Activated T-cell treated with anti-CD3 and anti-CD28 coated beads, Interleukin-2, amount 50 U/mL, for 24 hours (primary cell): Measurements from ENCODE around the gene RAB29.
"Not testable (repeated sequence)": the region's sequence is repeated elsewhere in the genome, so short reads cannot be mapped to it uniquely, and the experiment has no call there.

ENCODE experiments used
- DNase-seq: peaks from one replicate; pipeline ENCODE4 v3.0.0-alpha.2; 2020
- H3K27ac Mint-ChIP-seq: 2 replicates; pipeline ENCODE4 v1.8.0; 2020; ENCODE audit warnings: mild to moderate bottlenecking, mixed read lengths
- H3K27me3 Mint-ChIP-seq: 2 replicates; pipeline ENCODE4 v1.8.0; 2020; ENCODE audit warnings: mixed read lengths
- H3K36me3 Mint-ChIP-seq: 2 replicates; pipeline ENCODE4 v1.8.0; 2020; ENCODE audit warnings: low read depth, mixed read lengths
- H3K4me1 Mint-ChIP-seq: 2 replicates; pipeline ENCODE4 v1.8.0; 2020; ENCODE audit warnings: low read depth, mixed read lengths
- H3K4me3 Mint-ChIP-seq: 2 replicates; pipeline ENCODE4 v1.8.0; 2020; ENCODE audit warnings: mild to moderate bottlenecking, moderate library complexity, mixed read lengths
- H3K9me3 Mint-ChIP-seq: 2 replicates; pipeline ENCODE4 v1.8.0; 2020; ENCODE audit warnings: mixed read lengths

The RAB29 gene

DNA sequence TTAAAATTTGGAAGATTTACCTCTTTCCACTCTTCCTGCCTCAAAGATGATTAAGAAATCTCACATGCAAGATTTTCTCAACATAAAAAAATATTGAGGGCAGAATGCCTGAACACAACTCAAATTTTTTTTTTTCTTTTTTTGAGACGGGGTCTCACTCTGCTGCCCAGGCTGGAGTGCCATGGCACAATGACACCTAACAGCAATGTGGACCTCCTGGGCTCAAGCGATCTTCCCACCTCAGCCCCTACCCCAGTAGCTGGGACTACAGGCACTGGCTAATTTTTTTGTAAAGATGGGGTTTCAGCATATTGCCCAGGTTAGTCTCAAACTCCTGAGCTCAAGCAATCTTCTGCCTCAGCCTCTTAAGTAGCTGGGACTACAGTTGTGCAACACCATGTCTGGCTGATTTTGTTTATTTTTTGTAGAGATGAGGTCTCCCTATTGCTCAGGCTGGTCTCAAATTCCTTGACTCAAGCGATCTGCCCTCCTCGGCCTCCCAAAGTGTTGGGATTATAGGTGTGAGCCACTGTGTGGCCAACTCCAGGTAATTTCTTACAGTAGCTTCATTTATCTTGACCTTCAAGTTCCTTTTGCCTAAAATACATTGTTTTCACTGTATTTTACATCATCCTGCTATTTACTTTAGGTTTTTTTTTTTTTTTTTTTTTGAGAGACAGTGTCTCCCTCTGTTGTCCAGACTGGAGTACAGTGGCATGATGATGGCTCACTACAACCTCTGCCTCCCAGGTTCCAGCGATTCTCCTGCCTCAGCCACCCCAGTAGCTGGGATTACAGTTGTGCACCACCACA is 35.7 kb downstream of the RAB29 start:
- peaks cover 69% of the 10 kb centered on the region for H3K36me3 Mint-ChIP-seq

DNA sequence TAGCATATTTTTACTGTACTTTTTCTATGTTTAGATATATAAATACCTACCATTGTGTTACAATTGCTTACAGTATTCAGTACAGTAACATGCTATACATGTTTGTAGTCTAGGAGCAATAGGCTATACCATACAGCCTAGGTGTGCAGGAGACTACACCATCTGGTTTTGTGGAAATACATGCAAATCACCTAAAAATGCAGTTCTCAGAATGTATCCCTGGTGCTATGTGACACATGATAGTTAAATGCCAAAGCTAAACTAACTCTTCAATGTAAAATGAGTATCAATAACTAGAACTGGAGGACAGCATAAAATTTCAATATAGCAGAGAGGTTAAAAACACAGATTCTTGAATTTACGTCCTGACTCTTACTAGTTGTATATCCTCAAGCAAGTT is 40.1 kb downstream of the RAB29 start:
- H3K9me3 Mint-ChIP-seq: no peaks in the 10 kb centered on the region
- H3K4me1 Mint-ChIP-seq: peaks cover 53% of the 10 kb centered on the region
- H3K4me3 Mint-ChIP-seq: no peak overlapping the region
- no peaks in the 10 kb centered on the region for H3K27me3 Mint-ChIP-seq
- peaks cover 68% of the 10 kb centered on the region for H3K36me3 Mint-ChIP-seq
- no peak for DNase-seq
- H3K27ac Mint-ChIP-seq: peak overlapping the region; percentile 15

More for the DNA sequence above, 35.7 kb downstream of the RAB29 start:
- no peak for DNase-seq
- peaks cover 55% of the 10 kb centered on the region for H3K4me1 Mint-ChIP-seq
- H3K4me3 Mint-ChIP-seq: no peak overlapping the region
- H3K27me3 Mint-ChIP-seq: no peaks in the 10 kb centered on the region
- H3K9me3 Mint-ChIP-seq: no peaks in the 10 kb centered on the region
- peak overlapping the region; percentile 26 for H3K27ac Mint-ChIP-seq

DNA sequence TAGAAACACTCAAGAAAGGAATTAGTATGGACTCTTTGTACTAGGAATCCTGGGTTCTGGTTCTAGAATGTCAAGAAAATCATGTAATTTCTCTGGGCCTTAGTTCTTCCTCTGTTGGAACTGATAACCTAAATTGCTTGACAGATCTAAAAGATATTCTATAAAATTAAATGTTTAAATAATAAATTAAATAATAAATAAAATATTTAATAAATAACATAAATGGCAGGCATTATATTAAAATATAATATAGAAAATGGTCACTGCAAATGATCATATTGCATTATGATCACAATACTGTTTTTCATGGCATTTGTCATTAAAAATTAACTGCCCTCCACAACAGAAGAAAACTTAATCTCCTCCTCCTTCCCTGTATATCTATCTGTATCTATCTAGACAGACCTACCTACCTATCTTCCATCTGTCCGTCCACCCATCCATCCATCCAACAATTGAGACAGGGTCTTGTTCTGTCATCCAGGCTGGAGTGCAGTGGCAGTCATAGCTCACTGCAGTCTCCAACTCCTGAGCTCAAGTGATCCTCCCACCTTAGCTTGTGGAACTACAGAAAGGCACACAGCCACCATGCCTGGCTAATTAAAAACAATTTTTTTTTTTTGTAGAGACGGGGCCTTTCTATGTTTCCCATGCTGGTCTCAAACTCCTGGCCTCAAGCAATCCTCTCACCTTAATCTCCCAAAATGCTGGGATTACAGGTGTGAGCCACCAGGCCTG is 41.7 kb downstream of the RAB29 start:
- no peak overlapping the region for H3K4me3 Mint-ChIP-seq
- H3K4me1 Mint-ChIP-seq: peaks cover 49% of the 10 kb centered on the region
- no peaks in the 10 kb centered on the region for H3K9me3 Mint-ChIP-seq
- no peak overlapping the region for H3K27ac Mint-ChIP-seq
- no peak for DNase-seq
- H3K27me3 Mint-ChIP-seq: no peaks in the 10 kb centered on the region
- peaks cover 70% of the 10 kb centered on the region for H3K36me3 Mint-ChIP-seq

DNA sequence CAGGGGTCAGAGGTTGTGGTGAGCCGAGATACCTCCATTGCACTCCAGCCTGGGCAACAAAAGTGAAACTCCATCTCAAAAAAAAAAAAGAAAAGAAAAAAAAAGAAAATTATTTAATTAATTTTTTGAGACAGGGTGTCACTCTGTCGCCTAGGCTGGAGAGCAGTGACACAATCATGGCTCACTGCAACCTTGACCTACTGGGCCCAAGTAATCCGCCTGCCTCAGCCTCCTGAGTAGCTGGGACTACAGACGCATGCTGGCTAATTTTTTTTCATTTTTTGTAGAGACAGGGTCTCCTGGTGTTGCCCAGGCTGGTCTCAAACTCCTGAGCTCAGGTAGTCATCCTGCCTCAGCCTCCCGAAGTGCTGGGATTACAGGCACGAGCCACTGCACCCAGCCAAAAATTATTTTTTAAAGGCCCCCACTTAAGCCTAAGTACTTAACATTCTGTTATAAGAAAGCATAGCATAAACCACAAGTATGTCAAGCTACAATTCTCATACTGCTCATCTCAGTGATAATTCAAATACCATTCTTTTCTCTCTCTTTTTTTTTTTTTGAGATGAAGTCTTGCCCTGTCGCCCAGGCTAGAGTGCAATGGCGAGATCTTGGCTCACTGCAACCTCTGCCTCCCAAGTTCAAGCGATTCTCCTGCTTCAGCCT is 45.2 kb downstream of the RAB29 start:
- Mint-ChIP-seq H3K36me3 (peaks cover 76% of the 10 kb centered on the region), H3K4me1 (peaks cover 45% of the 10 kb centered on the region), H3K4me3 (no peak overlapping the region), H3K27me3 (no peaks in the 10 kb centered on the region), H3K27ac (peak overlapping the region; percentile 64), H3K9me3 (no peaks in the 10 kb centered on the region)
- no peak for DNase-seq

DNA sequence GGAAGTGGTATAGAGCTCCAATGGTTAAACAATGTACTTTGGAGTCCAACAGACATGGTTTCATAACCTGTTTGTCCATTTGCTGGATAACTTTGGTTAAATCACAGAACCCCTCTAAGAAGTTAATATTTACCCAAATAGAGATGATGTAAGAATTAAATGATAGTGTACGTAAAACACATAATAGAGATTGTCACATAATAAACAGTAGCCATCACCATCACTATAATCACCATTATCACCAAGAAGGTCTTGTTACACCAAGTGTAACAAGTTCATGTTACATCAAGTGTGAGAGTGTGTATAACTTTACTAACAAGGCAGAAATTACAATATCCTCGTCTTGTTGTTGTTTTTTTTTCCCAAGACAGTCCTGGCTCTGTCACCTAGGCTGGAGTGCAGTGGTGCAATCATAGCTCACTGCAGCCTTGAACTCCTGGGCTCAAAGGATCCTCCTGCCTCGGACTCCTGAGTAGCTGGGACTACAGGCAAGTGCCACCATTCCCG is 48.6 kb downstream of the RAB29 start:
- Mint-ChIP-seq H3K9me3 (no peaks in the 10 kb centered on the region), H3K4me3 (no peak overlapping the region), H3K4me1 (peaks cover 33% of the 10 kb centered on the region), H3K36me3 (peaks cover 89% of the 10 kb centered on the region), H3K27me3 (no peaks in the 10 kb centered on the region), H3K27ac (no peak overlapping the region)
- no peak for DNase-seq

DNA sequence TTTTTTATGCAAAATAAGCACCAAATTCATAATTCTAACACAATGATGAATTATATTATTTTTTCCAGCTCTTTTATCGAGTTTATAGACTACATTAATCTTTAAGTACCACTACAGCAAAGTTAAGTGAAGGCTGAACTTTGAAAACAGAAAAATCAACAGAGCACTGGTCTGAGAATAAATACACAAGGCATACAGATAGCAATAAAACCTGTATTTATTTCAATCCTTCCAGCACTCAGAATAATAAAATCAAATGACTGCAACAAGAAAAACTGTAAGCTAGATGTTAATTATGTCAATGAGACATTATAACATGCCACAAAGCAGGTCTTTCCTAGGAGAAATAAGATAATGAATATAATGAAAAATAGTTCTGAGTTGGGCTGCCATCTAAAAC is 49.8 kb downstream of the RAB29 start:
- Mint-ChIP-seq H3K4me3 (no peak overlapping the region), H3K4me1 (peaks cover 29% of the 10 kb centered on the region), H3K36me3 (peaks cover 91% of the 10 kb centered on the region), H3K27ac (no peak overlapping the region), H3K27me3 (no peaks in the 10 kb centered on the region), H3K9me3 (no peaks in the 10 kb centered on the region)
- no peak for DNase-seq

DNA sequence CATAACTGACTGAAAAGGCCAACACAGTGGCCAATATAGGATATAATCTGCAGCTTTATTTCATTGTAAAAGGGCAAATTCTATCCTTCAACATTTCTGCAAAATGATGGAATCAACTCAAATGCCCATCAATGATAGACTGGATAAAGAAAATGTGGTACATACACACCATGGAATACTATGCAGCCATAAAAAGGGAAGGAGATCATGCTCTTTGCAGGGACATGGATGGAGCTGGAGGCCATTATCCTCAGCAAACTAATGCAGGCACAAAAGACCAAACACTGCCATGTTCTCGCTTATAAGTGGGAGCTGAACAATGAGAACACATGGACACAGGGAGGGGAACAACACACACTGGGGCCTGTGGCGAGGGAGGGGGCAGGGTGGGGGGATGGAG is 54.5 kb downstream of the RAB29 start:
- Mint-ChIP-seq H3K36me3 (peaks cover 94% of the 10 kb centered on the region), H3K27ac (peak overlapping the region; percentile 87), H3K4me1 (peaks cover 40% of the 10 kb centered on the region)
- not testable (repeated sequence) for H3K27me3 Mint-ChIP-seq, H3K4me3 Mint-ChIP-seq, H3K9me3 Mint-ChIP-seq, DNase-seq

DNA sequence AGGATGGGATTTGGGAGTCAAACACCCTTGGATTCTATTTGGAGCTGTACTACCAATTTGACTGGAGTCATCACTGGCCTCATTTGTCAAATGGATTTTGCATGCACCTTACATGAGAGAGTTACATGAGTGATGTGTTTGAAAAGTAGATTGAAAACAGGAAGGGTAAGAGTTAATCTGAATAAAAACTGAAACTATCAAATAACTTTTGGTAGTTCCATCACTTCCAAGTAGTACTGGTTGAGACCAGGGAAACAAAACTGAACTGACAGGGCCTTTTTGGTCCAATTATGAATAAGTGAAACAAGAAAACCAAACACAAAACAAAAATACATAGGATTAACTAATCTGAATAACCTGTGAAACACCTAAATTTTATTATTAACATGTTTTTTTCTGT is 55.5 kb downstream of the RAB29 start:
- Mint-ChIP-seq H3K4me1 (peaks cover 37% of the 10 kb centered on the region), H3K27ac (peak overlapping the region; percentile 87), H3K36me3 (peaks cover 94% of the 10 kb centered on the region), H3K4me3 (no peak overlapping the region), H3K27me3 (no peaks in the 10 kb centered on the region), H3K9me3 (no peaks in the 10 kb centered on the region)
- no peak for DNase-seq

DNA sequence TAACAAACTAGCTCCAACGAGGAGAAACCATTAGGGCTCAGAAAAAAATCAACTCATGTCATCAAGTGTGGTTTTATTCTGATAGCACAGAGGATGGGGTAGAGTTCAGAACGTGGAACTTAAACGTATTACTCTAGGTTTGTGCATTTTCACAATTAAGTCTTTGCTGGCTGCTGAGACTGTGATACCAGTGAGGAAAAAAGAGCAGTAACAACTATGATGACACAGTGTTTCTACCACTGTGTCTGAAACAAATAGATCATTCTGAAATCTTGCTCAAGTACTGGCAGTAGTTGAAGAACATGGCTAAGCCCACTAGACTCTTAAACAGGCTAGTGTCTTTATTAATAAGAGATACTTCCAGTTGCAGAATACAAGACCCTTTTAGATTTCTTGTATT is 56.3 kb downstream of the RAB29 start:
- Mint-ChIP-seq H3K27me3 (no peaks in the 10 kb centered on the region), H3K4me3 (no peak overlapping the region), H3K27ac (peak overlapping the region; percentile 87), H3K36me3 (peaks cover 94% of the 10 kb centered on the region), H3K4me1 (peaks cover 39% of the 10 kb centered on the region), H3K9me3 (no peaks in the 10 kb centered on the region)
- DNase-seq: no peak
